NCI-H2107 (cell line): ENCODE results near the gene PRMT6.
"Not testable (repeated sequence)": the region's sequence is repeated elsewhere in the genome, so short reads cannot be mapped to it uniquely, and the experiment has no call there.

ENCODE experiments used
- DNase-seq: peaks from one replicate; lab custom pipeline; 2025; lab: John Stamatoyannopoulos, UW

Gene PRMT6

GRCh38 chr1:107093395-107093794 lies 36.9 kb downstream of the PRMT6 start:
- not testable (repeated sequence) for DNase-seq

- no peak for DNase-seq
These were observed 39.2 kb downstream of the PRMT6 start for GRCh38 chr1:107095647-107096046.

GRCh38 chr1:107096690-107097089 lies 40.2 kb downstream of the PRMT6 start:
- no peak for DNase-seq

- DNase-seq = no peak
These were observed 42.5 kb downstream of the PRMT6 start for GRCh38 chr1:107098961-107099360.

GRCh38 chr1:107100331-107100984 lies 44.0 kb downstream of the PRMT6 start:
- no peak for DNase-seq

GRCh38 chr1:107105914-107106313 lies 49.4 kb downstream of the PRMT6 start:
- no peak for DNase-seq
